K562 (cell line): ENCODE measurements around the gene DDAH2.

Experiments
- CREB5 ChIP-seq: fragments of 250-450 bp; sonication (Bioruptor Pico); IDR thresholded peaks from 2 replicates; pipeline ENCODE4 v1.5.0; 2020; ENCODE audit warnings: mild to moderate bottlenecking
- ETS1 ChIP-seq: conservative IDR thresholded peaks from 2 replicates; pipeline ENCODE4 v1.6.1; 2011; ENCODE audit warnings: low read depth, mild to moderate bottlenecking, low read length; ENCODE audit not compliant: control insufficient read depth
- GABPA ChIP-seq: fragments of 200-800 bp; sonication (Bioruptor generic); conservative IDR thresholded peaks from 2 replicates; pipeline ENCODE4 v1.6.1; 2016; ENCODE audit warnings: low read depth, missing genetic modification characterization, missing compliant biosample characterization
- HIVEP1 ChIP-seq: fragments of 250-450 bp; sonication (Bioruptor Pico); IDR thresholded peaks from 2 replicates; pipeline ENCODE4 v1.4.0; 2020; ENCODE audit warnings: mild to moderate bottlenecking
- IRF1 ChIP-seq: sonication (generic); formaldehyde crosslinking; IDR thresholded peaks from 2 replicates; pipeline ENCODE4 v1.8.0; 2022; ENCODE audit warnings: missing genetic modification reagents, mild to moderate bottlenecking, borderline replicate concordance
- MLX ChIP-seq, 2 experiments: fragments of 450-650 bp in 1 of 2; sonication (generic) in 1 of 2; formaldehyde crosslinking; conservative IDR thresholded peaks; 2 replicates each; pipeline versions ENCODE4 v1.4.0 to v1.8.1; 2020 to 2022; ENCODE audit warnings: mild to moderate bottlenecking in 1 of 2, missing genetic modification reagents in 1 of 2
- POLR2A ChIP-seq: fragments of 450-650 bp; conservative IDR thresholded peaks from 2 replicates; pipeline ENCODE4 v1.6.1; 2016
- POLR2AphosphoS5 ChIP-seq: IDR thresholded peaks from 2 replicates; pipeline ENCODE4 v1.6.1; 2011; ENCODE audit warnings: mild to moderate bottlenecking, low read depth, low read length, moderate library complexity; ENCODE audit not compliant: control insufficient read depth, insufficient read depth
- TAF1 ChIP-seq: IDR thresholded peaks from 2 replicates; pipeline ENCODE4 v1.6.1; 2011; ENCODE audit warnings: mild to moderate bottlenecking, low read length, moderate library complexity; ENCODE audit not compliant: insufficient read depth, control insufficient read depth, severe bottlenecking; ENCODE audit errors: extremely low read depth
- TRIM25 ChIP-seq: fragments of 450-650 bp; IDR thresholded peaks from 2 replicates; pipeline ENCODE4 v1.7.0; 2016; ENCODE audit warnings: borderline replicate concordance
- ZNF239 ChIP-seq: fragments of 250-450 bp; sonication (Bioruptor Pico); IDR thresholded peaks from 2 replicates; pipeline ENCODE4 v1.4.0; 2020; ENCODE audit warnings: mild to moderate bottlenecking
- ZNF24 ChIP-seq: fragments of 450-650 bp; IDR thresholded peaks from 2 replicates; pipeline ENCODE4 v1.6.1; 2016
- ZZZ3 ChIP-seq: fragments of 450-650 bp; IDR thresholded peaks from 2 replicates; pipeline ENCODE4 v1.6.1; 2016; ENCODE audit warnings: antibody characterized with exemption, mild to moderate bottlenecking, moderate library complexity

- no peak for TF ChIP-seq HIVEP1 (CRISPR knock-in tag)
- TF ChIP-seq ZZZ3: no peak
- TF ChIP-seq CREB5: no peak
- no peak for TF ChIP-seq ZNF24
- TF ChIP-seq MLX (CRISPR knock-in tag; conservative IDR thresholded peaks at IDR 0.05): no peak
- no peak for TF ChIP-seq POLR2A
- no peak for TF ChIP-seq GABPA
- TF ChIP-seq ZNF239 (CRISPR knock-in tag): no peak
- no peak for TF ChIP-seq POLR2AphosphoS5
- no peak for TF ChIP-seq ETS1
- TF ChIP-seq TAF1: no peak
- no peak for TF ChIP-seq TRIM25
- no peak for TF ChIP-seq IRF1 (CRISPR knock-in tag)
These were observed 18.4 kb downstream of the DDAH2 start for GRCh38 chr6:31710523-31711219.
